HepG2 (cell line): ENCODE data around the gene CCDC87. TPM values are rescaled to one million over a fixed set of nuclear protein-coding genes. Genes with fewer than 3 reads are reported as not detected.

ENCODE experiments used
- ARID4A ChIP-seq: sonication (generic); formaldehyde crosslinking; IDR thresholded peaks from 2 replicates; pipeline ENCODE4 v1.5.0; 2020; ENCODE audit warnings: mild to moderate bottlenecking, missing genetic modification reagents, borderline replicate concordance
- GFI1 ChIP-seq: sonication (generic); formaldehyde crosslinking; IDR thresholded peaks from 2 replicates; pipeline ENCODE4 v1.5.0; 2020; ENCODE audit warnings: missing genetic modification reagents, mild to moderate bottlenecking, borderline replicate concordance
- HNF4A ChIP-seq: sonication (generic); formaldehyde crosslinking; IDR thresholded peaks from 2 replicates; pipeline ENCODE4 v1.4.0; 2020; ENCODE audit warnings: missing genetic modification reagents
- PAF1 ChIP-seq: IDR thresholded peaks from 2 replicates; pipeline ENCODE4 v1.6.1; 2016; ENCODE audit warnings: missing genetic modification reagents, missing compliant biosample characterization
- POGZ ChIP-seq: sonication (generic); formaldehyde crosslinking; IDR thresholded peaks from 2 replicates; pipeline ENCODE4 v1.4.0; 2020; ENCODE audit warnings: mild to moderate bottlenecking, missing genetic modification reagents
- ZBTB21 ChIP-seq: sonication (generic); formaldehyde crosslinking; IDR thresholded peaks from 2 replicates; pipeline ENCODE4 v1.4.0; 2020; ENCODE audit warnings: missing genetic modification reagents
- ZBTB7A ChIP-seq: sonication (generic); formaldehyde crosslinking; IDR thresholded peaks from 2 replicates; pipeline ENCODE4 v1.8.0; 2022; ENCODE audit warnings: mild to moderate bottlenecking, missing genetic modification reagents
- ZFP1 ChIP-seq: IDR thresholded peaks from 2 replicates; pipeline ENCODE4 v1.6.1; 2016
- ZIK1 ChIP-seq: sonication (generic); formaldehyde crosslinking; IDR thresholded peaks from 2 replicates; pipeline ENCODE4 v1.5.0; 2020; ENCODE audit warnings: mild to moderate bottlenecking, low read depth, missing genetic modification reagents, borderline replicate concordance
- ZMYM2 ChIP-seq: sonication (generic); formaldehyde crosslinking; IDR thresholded peaks from 2 replicates; pipeline ENCODE4 v1.8.0; 2022; ENCODE audit warnings: mild to moderate bottlenecking, missing genetic modification reagents
- ZSCAN31 ChIP-seq: sonication (generic); formaldehyde crosslinking; IDR thresholded peaks from 2 replicates; pipeline ENCODE4 v1.5.0; 2020; ENCODE audit warnings: low read depth, mild to moderate bottlenecking, missing genetic modification reagents
- polyA plus RNA-seq, 8 experiments: library from polyadenylated mRNA; depleted of rRNA in 3 of 8; stranded (reverse) in 7 of 8; unstranded in 1 of 8; fragments of >200 nt; fragmentation: Illumina TruSeq in 4 of 8; extraction: Trizol in 4 of 8; gene quantifications; 2 replicates each; pipeline versions ENCODE4 v1.2.1 to v1.2.3, GENCODE V29; 2011 to 2016; ENCODE audit warnings: low read depth in 4 of 8, missing spikeins in 1 of 8, mixed read lengths in 1 of 8; ENCODE audit not compliant: insufficient read depth in 1 of 8
- total RNA-seq, 5 experiments: library from RNA; depleted of rRNA; stranded (reverse); fragments of >200 nt; fragmentation: Illumina TruSeq; extraction: Trizol; gene quantifications; 2 replicates each; pipeline ENCODE4 v1.2.3, GENCODE V29; 2016; ENCODE audit warnings: low read depth in 1 of 5
- TF ChIP-seq, protein P1 (sequence below): IDR thresholded peaks from 2 replicates; pipeline ENCODE4 v1.6.1; 2016; ENCODE audit warnings: missing genetic modification reagents, missing compliant biosample characterization
- TF ChIP-seq, protein P2 (sequence below): sonication (generic); formaldehyde crosslinking; IDR thresholded peaks from 2 replicates; pipeline ENCODE4 v1.8.1; 2023; ENCODE audit warnings: mild to moderate bottlenecking, moderate library complexity, missing genetic modification reagents
- TF ChIP-seq, protein P3 (sequence below): sonication (generic); formaldehyde crosslinking; IDR thresholded peaks from 2 replicates; pipeline ENCODE4 v1.4.0; 2020; ENCODE audit warnings: missing genetic modification reagents

The CCDC87 gene
- total and polyA plus RNA-seq, 2 of the 13 experiments (the other 11 are each of a cell fraction or from before 2014, with no cell fraction given): 0.05 to 0.42 TPM

DNA sequence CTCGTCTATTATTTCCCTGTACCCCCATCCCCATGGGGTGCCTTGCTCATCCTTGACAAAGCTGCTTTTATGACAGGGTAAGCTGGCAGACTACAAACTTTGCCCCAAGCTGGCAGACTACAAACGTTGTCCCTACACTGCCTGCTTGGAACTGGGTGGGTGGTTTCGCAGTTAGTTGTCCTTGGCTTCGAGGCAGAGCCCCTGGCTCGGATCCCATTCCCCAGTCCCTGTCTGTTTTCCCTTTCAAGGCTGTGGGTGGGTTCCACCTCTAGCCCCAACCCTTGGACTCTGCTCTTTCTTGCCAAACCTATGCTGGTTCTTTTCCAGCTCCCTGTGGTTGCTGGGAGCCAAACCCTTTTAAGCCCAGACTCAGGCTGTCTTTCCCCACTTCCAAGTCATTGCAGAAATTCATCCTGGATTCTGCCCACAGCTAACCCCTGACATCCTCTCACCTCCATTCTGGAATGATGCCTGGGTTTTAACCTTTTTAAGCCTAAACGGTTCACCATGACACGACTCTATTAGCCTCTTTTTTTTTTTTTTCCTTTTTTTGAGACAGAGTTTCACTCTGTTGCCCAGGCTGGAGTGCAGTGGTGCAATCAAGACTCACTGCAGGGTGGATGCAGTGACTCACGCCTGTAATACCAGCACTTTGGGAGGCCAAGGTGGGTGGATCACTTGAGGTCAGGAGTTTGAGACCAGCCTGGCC lies 14.4 kb upstream of the CCDC87 start (continued):
- TF ChIP-seq, protein P1, sequence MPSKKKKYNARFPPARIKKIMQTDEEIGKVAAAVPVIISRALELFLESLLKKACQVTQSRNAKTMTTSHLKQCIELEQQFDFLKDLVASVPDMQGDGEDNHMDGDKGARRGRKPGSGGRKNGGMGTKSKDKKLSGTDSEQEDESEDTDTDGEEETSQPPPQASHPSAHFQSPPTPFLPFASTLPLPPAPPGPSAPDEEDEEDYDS (CRISPR knock-in tag): 0 out of 2 replicates have a peak, but pooled peaks have one; percentile 10
- TF ChIP-seq, protein P2, sequence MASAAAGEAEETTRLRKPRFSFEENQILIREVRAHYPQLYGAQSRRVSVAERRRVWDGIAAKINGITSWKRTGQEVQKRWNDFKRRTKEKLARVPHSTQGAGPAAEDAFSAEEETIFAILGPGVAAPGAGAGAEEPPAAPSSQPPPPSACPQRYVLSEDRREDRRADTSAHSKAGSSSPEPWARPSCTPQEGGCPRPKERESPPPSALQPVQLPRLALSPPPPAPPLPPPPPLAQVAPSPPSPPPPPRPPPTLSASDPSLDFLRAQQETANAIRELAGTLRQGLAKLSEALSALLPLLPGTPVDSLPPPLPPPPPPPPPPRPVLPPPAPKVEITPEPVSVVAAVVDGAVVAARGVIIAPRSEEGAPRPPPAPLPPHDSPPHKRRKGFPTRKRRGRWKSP (CRISPR knock-in tag): peak; percentile 46; the same call in 1 of the 2 replicates
- TF ChIP-seq ZSCAN31 (CRISPR knock-in tag) (0 out of 2 replicates have a peak, but pooled peaks have one; percentile 39), ARID4A (CRISPR knock-in tag) (peak; percentile 44; the same call in 1 of the 2 replicates), ZBTB7A (CRISPR knock-in tag) (peak; percentile 68; the same call in 1 of the 2 replicates), ZMYM2 (CRISPR knock-in tag) (0 out of 2 replicates have a peak, but pooled peaks have one; percentile 66), HNF4A (peak; percentile 93), GFI1 (CRISPR knock-in tag) (no peak), ZIK1 (CRISPR knock-in tag) (no peak), ZBTB21 (CRISPR knock-in tag) (no peak), PAF1 (CRISPR knock-in tag) (no peak), POGZ (CRISPR knock-in tag) (0 out of 2 replicates have a peak, but pooled peaks have one; percentile 26), ZFP1 (CRISPR knock-in tag) (no peak)
- TF ChIP-seq, protein P3, sequence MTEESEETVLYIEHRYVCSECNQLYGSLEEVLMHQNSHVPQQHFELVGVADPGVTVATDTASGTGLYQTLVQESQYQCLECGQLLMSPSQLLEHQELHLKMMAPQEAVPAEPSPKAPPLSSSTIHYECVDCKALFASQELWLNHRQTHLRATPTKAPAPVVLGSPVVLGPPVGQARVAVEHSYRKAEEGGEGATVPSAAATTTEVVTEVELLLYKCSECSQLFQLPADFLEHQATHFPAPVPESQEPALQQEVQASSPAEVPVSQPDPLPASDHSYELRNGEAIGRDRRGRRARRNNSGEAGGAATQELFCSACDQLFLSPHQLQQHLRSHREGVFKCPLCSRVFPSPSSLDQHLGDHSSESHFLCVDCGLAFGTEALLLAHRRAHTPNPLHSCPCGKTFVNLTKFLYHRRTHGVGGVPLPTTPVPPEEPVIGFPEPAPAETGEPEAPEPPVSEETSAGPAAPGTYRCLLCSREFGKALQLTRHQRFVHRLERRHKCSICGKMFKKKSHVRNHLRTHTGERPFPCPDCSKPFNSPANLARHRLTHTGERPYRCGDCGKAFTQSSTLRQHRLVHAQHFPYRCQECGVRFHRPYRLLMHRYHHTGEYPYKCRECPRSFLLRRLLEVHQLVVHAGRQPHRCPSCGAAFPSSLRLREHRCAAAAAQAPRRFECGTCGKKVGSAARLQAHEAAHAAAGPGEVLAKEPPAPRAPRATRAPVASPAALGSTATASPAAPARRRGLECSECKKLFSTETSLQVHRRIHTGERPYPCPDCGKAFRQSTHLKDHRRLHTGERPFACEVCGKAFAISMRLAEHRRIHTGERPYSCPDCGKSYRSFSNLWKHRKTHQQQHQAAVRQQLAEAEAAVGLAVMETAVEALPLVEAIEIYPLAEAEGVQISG (CRISPR knock-in tag): 0 out of 2 replicates have a peak, but pooled peaks have one; percentile 15
